ENCODE measurements around the gene ZDHHC14.

DNA sequence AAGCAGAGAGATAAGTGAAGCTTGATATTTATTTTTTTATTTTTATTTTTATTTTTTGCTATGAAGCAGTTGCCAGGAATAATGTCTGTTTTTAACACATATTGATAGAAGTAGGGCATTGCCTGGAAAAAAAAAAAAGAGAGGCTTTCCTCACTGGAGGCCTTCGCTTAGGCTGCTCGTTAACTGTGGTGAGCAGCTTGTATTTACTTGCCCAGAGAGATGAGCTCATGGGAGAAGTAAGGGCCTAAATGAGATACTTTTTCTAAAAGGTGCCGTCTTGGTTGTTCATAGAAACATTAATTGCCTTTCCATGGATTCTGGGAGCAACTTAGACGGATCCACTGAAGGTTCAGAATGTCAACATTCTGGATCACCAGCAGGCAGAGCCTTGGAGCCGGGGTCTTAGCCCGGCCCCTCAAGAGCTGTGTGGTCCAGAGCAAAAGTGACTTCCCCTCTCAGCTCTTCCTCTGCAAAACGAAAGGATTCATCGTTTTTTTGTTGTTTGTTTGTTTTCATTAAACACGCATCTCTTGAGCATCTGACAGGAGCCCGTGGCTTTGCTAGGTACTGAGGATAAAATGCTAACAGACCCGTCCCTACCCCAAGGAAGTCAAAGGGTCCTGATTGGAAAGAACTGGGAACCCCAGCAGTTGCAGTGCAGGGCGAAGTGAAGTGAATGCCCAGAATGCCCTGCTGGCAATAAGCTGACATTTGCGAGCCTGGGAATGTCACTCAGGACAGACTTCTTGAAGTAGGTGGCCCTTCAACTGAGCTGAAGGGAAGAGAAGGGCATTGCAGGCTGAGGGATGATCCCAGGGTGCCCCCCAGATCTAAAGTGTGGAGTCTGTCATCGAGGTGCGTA, 138.5 kb downstream of the ZDHHC14 start:
- TF ChIP-seq, protein P1, sequence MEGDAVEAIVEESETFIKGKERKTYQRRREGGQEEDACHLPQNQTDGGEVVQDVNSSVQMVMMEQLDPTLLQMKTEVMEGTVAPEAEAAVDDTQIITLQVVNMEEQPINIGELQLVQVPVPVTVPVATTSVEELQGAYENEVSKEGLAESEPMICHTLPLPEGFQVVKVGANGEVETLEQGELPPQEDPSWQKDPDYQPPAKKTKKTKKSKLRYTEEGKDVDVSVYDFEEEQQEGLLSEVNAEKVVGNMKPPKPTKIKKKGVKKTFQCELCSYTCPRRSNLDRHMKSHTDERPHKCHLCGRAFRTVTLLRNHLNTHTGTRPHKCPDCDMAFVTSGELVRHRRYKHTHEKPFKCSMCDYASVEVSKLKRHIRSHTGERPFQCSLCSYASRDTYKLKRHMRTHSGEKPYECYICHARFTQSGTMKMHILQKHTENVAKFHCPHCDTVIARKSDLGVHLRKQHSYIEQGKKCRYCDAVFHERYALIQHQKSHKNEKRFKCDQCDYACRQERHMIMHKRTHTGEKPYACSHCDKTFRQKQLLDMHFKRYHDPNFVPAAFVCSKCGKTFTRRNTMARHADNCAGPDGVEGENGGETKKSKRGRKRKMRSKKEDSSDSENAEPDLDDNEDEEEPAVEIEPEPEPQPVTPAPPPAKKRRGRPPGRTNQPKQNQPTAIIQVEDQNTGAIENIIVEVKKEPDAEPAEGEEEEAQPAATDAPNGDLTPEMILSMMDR (IDR thresholded peaks at IDR 0.05), result no peak
- TF ChIP-seq POLR2A (IDR thresholded peaks at IDR 0.05) (no peak), EP300 (IDR thresholded peaks at IDR 0.05) (no peak)
